HG02973 (cell line): ENCODE data around the gene FOS.
"Not testable (repeated sequence)": the region's sequence is repeated elsewhere in the genome, so short reads cannot be mapped to it uniquely, and the experiment has no call there.

Experiments
- ATAC-seq: cut with Tn5 transposase; IDR thresholded peaks from one replicate; pipeline ENCODE4 v1.9.1; 2021; ENCODE audit warnings: moderate library complexity; ENCODE audit not compliant: unreplicated experiment

The FOS gene

DNA sequence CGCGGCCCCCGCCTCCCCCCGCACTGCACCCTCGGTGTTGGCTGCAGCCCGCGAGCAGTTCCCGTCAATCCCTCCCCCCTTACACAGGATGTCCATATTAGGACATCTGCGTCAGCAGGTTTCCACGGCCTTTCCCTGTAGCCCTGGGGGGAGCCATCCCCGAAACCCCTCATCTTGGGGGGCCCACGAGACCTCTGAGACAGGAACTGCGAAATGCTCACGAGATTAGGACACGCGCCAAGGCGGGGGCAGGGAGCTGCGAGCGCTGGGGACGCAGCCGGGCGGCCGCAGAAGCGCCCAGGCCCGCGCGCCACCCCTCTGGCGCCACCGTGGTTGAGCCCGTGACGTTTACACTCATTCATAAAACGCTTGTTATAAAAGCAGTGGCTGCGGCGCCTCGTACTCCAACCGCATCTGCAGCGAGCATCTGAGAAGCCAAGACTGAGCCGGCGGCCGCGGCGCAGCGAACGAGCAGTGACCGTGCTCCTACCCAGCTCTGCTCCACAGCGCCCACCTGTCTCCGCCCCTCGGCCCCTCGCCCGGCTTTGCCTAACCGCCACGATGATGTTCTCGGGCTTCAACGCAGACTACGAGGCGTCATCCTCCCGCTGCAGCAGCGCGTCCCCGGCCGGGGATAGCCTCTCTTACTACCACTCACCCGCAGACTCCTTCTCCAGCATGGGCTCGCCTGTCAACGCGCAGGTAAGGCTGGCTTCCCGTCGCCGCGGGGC lies at the start of gene FOS:
TSS of gene FOS (plus strand) at position 407 of the 731 bp plus-strand sequence. CDS start at position 562, 155 bp downstream.
- ATAC-seq: peak; percentile 61

DNA sequence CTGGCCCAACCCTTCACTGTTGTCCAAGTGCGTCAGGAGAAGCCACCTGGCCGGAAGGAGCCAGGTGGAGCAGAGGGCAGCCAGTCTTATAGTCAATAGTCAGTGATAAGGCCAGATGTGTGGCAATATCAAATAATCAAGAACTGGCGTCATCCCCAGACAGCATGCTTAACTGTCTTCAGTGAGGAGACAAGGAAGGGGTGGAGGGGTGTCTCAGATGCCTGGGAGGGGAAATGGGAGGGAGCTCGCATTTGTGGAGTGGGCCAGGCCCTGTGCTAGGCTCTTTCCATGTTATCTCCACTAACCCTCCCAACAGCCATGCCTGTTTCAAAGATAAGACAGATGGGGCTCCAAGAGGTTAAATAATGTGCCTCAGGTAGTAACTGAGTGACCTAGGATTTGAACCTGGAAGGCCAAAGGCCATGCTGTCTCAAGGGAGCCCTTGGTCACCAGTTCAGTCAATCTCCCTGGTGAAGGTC lies 48.9 kb upstream of the FOS start:
- ATAC-seq: no peak

DNA sequence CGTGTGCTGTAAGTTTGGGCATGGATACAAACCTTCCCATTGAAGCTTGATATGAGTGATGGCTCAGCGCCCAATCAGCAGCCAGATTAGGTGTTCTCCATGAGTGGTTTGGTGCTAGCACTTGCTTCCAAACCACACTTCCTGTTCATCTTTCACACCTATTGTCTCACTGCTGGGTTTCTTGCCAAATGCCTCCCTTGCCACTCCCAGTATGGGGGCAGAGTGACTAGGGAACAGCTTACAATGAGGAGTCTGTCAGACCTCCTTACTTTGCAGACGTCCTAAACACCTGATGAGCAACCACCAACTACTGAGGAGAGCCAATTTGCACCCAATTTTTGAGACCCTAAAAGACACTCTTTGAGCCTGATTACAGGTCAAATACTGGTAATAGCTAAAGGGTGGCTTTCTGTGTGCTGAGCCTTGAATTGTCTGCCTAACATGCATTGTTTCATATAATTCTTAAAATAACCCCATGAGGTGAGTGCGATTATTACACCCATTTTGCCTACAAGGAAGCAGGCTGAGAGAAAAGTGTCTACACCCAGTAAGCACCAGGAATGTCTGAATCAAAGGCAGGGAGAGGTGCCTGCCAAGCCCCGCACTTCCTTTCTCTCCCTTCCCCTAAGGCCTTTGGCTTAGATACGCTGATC lies 48.4 kb upstream of the FOS start:
- no peak for ATAC-seq

DNA sequence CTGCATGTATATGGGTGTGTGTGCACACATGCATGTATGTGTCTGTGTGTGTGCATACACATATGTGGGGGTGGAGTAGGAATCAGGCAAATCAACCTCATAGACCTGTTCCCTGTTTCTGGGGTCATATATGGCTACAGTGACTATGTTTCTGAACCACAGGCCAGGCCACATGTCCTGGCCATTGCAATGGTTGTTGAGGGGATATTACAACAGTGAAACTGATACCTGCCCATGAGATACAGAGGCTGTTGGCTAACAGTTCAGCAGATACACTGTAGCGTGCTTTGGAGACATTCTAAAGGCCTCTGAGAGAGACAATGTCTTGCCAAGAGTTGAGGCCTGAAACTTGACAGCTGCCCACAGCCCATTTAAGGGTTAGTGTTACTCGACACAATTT lies 47.3 kb upstream of the FOS start:
- ATAC-seq: peak; percentile 52

DNA sequence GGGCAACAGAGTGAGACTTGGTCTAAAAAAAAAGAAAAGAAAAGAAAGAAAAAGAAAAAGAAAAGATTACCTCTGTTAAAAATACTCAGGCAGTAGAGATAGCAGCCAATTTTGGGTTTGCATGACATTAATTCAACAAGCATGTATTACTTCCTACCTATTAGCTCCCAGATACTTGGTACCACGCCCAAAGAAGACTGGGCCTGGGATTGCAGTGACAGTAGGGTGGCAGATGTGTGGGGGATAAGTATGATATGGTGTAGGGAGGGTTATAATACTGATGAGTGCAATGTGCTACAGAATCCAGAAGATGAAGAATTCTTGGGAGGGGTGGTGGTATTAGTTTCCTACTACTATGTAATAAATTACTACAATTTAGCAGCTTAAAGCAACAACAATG lies 46.4 kb upstream of the FOS start:
- ATAC-seq: no peak

DNA sequence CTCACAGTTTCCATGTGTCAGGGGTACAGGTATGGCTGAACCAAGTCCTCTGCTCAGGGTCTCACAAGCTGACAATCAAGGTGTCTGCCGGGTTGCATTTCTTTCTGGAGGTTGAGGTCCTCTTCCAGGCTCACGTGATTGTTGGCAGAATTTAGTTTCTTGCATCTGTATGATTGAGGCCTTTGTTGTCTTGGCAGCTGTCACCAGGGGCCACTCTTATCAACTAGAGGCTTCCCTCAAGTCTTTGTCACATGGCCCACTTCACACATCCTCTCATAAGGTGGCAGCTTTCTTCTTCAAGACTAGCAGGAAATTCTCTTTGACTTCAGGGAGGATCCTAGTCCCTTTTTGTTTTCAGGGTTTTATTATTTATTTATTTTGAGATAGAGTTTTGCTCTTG lies 46.0 kb upstream of the FOS start:
- no peak for ATAC-seq

DNA sequence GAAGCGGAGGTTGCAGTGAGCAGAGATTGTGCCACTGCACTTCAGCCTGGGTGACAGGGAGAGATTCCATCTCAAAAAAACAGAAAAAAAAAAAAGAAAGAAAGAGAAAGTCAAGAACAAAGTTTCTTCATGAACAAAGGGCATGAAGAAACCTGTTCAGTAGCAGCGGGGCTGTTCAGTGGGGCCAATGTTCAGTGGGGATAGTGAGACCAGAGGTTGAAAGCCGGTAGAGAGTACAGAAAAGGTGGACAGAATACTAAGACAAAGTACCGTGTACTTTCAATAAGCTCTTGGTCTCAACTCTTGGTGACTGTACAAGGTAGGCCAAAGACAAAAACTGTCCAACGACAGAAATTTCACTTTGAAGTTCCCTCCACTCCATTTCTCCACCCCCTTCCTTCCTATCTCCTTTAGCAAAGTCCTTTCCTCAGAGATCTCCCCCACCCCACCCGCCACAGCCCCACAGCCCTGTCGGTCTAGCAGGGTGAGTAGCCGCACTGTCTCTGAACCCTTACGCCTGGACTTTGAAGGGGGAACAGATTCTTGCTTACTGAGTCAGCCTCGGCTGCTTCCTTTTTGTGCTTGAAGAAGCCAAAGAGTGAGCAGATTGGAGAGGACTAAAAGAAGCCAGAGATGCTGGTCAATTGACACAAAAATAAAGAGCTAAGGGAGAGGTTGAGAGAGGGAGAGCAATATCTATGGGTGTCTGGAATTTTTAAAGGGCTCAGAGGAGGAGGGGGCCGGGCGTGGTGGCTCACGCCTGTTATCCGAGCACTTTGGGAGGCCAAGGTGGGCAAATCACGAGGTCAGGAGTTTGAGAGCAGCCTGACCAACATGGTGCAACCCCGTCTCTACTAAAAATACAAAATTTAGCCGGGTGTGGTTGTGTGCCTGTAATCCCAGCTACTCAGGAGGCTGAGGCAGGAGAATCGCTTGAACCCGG lies 44.2 kb upstream of the FOS start:
- no peak for ATAC-seq

DNA sequence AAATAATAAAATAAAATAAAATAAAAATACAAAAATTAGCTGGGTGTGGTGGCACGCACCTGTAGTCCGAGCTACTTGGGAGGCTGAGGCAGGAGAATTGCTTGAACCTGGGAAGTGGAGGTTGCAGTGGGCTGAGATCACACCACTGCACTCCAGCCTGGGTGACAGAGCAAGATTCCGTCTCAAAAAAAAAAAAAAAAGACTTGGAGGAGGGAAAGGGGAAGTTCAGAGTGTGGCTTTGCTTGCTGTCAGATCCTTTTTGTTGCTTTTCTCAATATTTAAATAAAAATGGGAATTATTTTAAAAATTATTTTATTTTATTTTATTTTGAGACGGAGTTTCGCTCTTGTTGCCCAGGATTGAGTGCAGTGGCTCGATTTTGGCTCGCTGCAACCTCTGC lies 43.4 kb upstream of the FOS start:
- not testable (repeated sequence) for ATAC-seq

DNA sequence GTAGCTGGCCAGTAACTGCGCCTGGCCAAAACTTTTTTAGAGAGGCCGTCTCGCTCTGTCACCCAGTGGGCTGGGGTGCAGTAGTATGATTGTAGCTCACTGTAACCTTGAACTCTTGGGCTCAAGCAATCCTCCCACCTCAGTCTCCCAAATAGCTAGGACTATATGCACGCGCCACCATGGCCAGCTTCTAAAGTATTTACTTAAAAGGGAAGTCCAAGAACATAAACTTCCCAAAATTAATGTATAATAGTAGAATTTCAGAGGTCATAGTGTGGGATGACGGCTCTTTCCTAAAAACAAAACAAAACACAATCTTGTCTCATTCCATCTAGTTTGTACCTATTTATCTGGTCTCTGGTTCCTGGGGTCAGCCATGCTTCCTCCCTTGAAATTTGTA lies 42.2 kb upstream of the FOS start:
- no peak for ATAC-seq

DNA sequence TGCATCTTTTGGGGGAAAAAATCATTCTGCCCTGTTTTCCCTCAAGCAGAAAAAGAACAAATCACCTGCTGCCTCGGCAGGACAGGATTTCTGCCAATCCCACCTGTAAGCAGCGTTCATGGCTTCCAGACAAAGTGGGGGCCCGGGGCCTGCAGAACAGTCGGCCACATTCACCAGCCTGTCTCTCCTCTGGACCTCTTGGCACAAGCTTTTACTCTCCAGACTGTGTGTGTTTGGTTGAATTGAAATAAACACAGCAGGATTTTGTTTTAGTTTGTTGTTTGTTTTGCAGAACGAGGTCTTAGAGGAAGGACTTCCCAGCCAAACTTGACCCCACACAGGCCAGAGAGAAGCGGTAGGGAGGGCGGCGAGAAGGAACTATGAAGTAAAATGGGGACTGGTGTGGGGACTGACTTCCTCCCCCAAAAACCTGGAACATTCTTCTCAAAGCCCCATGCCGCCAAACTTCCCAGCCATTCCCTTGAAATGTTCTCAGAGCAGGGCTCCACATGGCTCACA lies 41.7 kb upstream of the FOS start:
- ATAC-seq: no peak

DNA sequence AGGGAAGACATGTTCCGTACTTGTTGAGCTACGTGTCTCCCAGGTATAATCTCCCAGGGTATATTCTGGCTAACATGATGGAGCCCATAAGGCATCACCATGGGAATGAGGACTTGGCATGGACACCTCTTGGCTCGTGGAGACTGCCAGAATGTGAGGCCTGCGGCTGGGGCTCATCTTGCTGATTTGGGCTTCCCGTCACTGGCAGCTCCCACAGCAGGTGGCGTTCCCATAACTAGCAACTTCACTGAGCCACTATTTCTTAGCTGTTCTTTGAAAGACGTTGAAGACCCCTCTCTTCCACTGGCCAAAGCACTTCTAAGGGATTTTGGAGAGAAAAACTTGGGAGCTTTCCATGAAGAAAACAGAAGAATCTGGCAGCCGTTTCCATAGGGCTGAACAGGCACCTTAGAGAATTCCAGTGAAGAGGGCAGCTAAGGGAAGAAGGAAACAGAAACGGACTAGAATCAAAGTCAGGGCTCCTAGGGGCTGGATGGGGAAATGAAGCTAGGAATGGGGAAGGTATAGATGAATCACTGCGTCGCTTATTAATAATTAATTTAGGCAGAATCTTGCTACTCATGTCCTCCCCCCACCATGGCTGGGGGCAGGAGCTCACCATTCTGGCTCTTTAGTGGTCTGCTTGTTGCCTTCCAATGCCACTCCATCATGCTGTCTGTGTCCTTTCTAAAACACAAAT lies 39.7 kb upstream of the FOS start:
- no peak for ATAC-seq

DNA sequence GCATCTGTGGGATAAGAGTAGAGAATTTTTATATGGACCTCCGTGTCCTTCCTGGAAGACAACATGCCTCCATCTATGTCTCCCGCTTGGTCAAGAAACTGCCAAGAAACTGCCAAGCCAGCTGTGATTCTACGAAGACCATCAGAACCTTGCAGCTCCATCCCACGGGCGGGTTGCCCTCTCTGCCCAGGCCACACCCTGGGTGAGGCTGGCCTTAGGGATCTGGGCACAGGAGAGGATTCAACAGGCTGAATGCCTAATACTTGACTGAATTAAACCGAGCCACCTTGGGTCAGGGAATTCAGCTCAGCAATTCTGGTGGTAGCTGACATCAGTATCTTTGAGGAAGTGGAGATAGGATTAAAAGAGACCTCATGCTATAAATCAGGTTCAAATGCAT lies 37.8 kb upstream of the FOS start:
- no peak for ATAC-seq

DNA sequence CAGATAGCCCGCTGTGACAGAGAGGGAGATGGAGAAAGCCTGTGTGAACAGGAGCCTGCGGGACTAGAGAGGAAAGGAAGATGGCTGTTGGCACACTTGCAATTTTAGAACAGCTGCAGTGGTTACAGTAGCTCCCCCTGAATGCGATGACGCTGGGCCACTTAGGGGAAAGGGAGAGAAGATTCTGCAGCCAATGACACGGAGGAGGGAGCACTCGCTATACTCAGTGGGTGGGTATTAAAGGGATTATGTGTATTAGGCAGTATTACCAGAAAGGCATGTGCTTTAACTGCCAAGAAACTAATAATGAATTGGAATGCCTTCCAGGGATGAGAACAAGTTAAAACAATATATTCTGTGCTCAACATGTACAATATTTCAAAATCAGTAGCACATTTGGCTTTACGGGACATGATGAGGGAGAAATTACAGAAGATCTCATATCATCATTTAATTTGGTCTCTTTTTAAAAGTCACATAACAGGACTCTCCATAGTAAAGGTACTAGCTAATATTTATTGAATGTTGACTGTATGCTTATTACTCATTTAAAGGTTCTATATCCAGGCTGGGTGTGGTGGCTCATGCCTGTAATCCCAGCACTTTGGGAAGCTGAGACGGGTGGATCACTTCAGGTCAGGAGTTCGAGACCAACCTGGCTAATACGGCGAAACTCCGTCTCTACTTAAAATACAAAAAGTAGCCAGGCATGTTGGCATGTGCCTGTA lies 35.9 kb upstream of the FOS start:
- no peak for ATAC-seq

DNA sequence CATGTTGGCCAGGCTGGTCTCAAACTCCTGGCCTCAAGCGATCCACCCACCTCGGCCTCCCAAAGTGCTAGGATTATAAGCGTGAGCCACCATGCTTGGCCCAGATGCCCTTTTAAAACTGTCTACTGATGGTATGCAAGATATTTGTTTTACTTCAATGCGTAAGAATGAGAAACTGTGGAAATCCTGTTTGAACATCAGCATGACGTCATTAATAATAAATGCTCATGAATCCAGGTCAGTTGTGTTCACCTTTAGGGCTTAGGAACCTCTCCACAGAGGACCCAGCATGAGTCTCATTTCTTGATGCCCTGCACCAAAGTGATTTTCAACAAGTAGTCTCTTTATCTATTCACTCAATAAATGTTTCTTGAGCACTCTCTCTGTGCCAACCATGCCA lies 34.5 kb upstream of the FOS start:
- no peak for ATAC-seq

DNA sequence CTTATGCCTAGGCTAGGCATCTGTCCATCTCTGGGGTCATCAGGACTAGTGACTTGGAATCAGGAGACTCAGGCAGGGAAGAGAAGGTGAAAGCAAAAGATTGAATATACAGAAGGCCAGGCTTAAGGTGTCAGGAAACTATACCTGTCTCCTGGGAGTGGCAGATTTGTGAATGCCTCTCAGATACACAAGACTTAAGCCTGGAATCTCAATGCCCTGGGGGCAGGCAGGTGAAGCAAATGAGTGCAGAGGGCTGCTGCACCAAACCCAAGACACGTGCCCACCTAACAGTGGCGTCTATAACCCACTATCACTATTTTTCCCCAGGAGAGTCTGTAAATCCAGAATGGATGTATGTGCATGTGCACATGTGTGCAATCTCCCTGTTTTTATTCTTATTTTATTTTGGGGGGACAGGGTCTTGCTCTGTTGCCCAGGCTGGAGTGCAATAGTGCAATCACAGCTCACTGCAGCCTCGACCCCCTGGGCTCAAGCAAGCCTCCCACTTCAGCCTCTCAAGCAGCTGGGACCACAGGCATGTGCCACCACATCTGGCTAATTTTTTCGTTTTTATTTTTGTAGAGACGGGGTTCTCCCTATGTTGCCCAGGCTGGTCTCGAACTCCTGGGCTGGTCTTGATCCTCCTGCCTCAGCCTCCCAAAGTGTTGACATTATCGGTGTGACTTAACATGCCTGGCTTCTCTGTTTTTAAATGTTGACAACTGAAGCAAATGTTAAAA lies 31.9 kb upstream of the FOS start:
- ATAC-seq: no peak

DNA sequence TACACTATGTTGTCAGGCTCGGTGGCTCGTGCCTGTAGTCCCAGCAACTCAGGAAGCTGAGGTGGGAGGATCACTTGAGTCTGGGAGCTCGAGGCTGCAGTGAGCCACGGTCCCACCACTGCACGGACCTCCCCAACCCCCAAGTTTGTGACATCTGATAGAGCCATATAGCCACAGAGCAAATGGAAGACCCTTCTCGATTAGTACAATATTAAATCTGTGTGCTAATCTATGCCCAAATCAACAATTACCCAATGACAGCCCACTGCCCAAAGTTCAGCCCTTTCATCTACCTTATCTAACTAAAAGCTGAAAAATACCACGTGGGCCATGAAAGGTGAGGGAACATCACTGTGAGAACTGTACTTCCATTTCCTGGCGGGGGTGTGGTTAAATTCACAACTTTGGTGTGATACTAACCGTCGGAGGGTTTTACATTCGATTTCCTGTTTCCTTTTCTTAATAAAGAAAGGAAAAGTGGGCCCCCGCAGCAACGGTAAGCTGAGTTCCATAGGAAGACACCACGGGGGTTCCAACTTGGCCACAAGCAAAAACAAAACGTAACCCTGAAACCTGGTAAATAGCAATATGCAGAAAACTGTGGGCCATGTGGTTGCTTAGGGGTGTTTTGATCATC lies 31.2 kb upstream of the FOS start:
- no peak for ATAC-seq

DNA sequence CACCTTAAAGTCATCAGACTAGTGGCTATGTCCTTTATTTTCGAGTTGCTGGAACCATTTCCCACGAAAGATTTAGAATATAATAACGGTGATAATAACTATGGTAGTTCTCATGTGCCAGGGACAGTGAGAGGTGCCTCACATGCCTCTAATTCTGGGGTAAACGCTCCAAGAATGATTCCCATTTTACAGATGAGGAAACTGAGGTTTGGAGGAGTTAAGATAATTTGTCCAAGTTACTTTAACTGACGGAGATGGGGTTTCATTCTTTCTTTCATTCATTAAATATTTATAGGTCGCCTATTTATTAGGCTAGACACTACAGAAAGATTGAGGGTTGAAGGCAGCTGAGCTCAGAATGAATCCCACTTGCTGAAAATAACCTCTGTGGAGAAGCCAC lies 30.7 kb upstream of the FOS start:
- ATAC-seq: no peak

DNA sequence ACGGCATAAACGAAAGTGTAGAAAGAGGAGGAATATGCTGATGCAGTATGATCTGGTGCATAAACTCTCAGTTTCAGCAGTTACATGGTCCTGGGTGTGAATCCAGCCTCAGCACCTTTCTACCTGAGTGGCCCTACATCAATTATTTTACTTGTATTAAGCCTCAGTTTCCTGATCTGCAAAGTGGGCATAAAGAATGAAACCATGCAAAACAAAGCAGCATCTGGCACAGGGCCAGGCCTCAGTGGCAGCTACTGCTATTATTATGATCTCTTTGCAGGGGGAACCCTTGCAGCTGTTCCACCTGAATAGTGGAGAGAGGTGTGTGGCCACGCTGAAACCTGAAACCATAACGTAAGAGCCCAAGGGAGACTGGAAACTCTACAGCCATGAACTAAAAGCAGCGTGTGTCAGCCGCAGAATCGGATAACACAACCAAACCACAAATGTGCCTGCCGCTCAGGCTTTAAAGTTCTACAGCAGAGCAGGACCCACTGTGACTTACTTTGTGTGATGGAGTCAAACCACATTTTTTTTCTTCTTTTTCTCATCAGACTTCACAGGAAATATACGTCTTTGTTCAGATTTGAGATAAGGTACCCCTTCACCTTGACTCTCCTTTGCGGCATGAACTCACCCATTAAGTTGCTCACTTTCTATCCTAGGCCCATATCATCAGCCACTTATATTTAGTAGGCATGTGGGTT lies 29.2 kb upstream of the FOS start:
- ATAC-seq: peak; percentile 74
